Left kidney (tissue), 2 donors: Measurements from ENCODE around the gene RHOBTB3. TPM values are rescaled to one million over a fixed set of nuclear protein-coding genes. Genes with fewer than 3 reads are reported as not detected.
"Not testable (repeated sequence)": the region's sequence is repeated elsewhere in the genome, so short reads cannot be mapped to it uniquely, and the experiment has no call there.

Experiments
- DNase-seq: peaks from one replicate; pipeline ENCODE4 v3.0.0-alpha.2; 2013
- polyA plus RNA-seq: library from polyadenylated mRNA; unstranded; fragments of 120-200 nt; gene quantifications from one replicate; pipeline ENCODE4 v1.2.1, GENCODE V29; 2013; ENCODE audit not compliant: insufficient read length

Gene RHOBTB3
- polyA plus RNA-seq, 1 donor: 78.0 TPM

DNA sequence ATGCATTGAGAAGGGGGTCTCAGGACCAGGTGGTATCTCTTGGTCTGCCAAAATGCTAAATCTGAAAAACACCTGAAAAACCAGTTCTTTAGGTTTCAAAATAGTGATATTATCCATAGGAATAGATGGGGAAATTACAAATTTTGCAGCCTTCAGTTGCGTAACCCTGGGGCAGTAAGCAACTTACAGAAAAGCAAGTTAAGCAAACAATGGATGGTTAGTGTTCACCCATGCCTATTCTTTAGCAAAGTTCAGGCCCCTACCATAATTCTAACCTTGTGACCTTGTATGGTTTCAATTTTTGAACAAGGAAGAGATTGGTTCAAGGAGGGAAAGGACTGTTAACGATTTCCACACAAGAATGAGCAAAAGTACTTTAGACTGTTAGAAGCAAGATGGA lies 66.9 kb downstream of the RHOBTB3 start:
- no peak for DNase-seq

DNA sequence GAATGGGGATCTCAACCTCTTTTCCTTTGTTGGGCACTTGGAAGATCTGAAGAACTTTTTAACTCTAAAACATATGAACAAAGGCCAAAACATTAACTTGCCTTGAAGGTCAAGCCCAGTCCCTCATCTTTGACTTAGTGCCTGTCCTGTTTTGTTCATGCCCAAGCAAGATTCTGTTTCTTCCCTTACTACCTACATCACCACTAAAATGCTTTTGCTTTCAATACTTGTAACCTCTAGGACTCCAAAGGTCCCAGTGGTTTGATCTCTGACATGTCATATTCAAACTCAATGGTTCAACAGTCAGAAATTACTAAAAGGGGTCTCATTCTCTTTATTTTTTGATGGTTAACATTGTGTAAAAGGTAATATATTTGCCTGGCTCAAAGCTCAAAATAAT lies 67.4 kb downstream of the RHOBTB3 start:
- DNase-seq: no peak

DNA sequence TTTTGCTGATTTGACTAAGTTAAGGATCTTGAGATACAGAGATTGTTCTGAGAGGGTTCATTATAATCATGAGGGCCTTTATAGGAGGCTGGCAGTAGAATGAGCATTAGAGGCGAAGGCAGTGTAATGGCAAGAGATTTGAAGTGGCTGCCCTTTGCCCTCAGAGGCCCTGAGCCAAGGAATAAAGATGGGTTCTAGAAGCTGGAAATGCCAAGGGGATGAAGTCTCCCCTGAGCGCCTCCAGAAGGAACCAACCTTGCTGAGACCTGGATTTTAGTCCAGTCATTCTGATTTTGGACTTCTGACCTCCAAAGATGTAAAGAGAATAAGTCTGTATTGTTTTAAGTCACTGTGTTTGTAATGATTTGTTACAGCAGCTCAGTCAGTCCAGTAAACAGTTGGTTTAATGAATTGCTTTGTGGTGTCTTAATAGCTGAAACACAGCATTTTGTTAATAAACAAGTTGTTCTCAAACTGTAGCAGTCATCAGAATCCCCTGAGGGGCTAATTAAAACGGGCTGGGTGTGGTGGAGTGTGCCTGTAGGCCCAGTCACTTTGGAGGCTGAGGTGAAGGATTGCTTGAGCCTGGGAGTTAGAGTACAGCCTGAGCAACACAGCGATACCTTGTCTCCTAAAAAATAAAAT lies 68.2 kb downstream of the RHOBTB3 start:
- DNase-seq: no peak

DNA sequence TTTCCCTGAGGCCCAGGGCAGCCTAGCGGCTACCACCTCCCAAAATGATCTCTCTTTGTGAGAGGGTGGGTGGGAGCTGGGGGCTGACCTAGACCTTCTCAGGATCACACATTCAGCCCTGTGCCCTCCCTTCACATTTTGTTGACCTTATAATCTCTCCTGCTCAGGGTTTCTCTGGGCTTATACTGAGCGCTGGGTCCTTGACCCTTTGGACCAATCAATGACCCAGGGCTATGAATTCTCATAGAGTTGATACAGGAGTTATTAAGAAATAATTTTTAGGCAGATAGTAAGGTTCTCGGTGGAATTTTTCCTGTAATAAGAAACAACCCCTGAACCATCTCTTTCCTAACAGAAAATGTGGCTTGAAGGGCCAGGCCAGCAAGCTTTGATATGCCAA lies 69.4 kb downstream of the RHOBTB3 start:
- DNase-seq: no peak

DNA sequence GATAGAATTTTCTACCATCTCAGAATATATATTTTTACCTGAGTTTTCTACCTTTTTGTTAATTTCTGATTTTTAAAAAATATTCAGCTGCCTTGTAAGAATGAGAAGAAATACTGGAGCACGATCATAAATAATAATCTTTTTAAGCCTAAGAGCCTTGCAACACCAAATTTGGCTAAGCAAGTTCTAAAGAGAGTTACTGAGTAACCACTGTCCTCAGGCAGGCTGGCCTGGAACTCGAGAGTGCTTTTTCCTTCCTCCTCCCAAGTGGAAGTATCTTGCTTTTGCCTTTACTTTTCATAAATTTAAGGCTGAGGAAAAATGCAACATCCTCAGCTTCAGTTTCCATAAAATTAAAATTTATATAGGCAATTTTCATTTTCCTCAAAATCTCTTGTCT lies 70.4 kb downstream of the RHOBTB3 start:
- no peak for DNase-seq

DNA sequence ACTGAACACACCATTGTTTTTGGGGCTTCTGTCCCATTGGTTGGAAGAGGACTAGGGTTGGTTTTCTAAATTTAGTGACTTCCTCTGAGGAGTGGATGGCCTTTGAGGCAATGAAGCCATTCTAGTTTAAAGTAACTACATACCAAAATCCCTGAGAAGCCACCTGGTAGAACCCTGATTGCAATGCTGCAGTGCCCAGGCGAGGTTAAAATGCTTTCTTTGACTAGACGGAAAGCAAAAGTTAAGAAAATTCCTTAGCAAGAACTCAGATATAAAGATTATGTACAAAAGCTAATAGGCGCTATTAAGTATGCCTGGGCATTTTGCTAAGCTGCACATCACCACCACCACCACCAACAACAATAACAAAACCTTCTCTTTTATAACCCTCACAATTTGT lies 70.8 kb downstream of the RHOBTB3 start:
- DNase-seq: no peak

DNA sequence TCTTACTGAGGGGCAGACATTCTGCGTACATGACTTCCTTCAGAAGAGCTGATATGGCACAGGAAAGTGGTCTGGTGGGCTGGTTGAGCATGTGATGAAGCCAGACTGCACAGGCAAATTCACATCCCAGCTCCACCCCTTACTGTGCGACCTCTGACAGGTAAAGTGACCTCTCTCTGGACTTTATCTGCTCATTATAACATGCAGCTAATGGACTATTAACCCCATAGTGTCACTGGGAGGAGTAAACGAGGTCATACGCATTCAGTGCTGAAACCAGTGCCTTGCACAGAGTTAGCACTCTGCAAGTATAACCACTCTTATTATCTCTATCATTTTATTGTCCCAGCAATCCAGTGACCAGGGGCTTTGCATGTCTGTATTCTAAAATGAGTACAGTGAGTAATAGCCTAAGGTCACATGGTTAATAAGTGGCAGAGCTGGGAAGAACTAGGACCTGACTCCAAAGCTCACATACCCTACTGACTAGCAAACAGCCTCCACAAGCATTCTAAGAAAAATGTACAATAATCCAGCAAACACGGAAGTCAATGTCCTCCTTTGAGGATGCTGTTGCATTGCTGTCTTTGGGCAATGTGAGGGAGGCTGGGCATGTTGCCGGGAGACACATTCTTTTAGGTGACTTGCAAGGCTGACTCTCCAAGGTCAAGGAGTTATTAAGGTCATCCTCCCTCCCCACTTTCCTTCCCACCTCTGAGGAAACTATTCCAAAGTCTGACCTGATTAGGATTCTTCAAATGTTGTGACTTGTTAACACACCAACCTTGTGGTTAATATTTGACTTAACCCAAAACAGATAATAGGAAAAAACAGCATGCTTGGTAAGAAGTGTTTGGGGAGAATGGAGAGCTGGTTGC lies 72.4 kb downstream of the RHOBTB3 start:
- DNase-seq: no peak

DNA sequence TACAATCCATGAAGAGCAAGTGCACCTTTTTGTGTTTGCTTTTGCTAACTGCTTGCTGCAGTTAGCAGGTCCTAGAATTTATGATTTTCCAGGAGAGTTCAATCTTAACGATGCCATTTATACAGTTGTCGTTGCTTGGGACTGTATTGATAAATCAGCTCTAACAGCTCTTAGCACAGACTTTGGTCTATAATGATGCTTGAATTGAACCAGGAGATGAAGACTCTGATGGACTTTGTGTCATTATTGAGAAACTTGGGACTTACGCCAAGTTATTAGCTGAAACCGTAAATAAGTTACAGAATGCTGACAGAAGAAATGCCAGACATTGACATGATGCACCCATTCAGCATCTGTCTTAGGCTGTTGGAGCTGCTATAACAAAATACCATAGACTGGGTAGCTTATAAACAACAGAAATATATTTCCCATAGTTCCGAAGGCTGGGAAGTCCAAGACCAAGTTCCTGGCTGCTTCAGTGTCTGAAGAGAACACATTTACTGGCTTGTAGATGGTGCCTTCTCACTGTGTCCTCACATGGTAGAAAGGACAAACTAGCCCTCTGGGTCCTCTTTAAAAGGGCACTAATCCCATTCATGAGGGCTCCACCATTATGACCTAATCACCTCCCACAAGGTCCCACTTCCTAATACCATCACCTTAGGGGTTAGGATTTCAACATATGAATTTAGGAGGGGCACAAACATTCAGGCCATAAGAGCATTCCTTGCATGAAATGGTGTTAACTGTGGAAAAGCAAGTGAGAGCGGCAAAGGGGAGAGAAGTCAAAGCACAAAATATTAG lies 73.8 kb downstream of the RHOBTB3 start:
- no peak for DNase-seq

DNA sequence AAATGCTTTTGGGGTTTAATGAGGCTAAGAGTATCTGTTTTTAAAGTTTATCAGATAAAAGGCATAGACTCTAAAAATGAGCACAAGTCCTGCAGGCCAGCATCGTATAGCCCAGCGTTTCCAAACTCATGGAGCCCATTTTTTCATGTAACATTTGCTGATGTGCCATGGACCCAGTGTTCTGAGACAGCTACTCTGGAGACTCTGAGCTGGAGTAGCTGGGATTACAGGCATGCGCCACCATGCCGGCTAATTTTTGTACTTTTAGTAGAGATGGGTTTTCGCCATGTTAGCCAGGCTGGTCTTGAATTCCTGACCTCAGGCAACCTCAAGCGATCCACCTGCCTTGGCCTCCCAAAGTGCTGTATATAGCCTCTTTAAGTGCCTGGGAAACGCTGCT lies 75.6 kb downstream of the RHOBTB3 start:
- no peak for DNase-seq

DNA sequence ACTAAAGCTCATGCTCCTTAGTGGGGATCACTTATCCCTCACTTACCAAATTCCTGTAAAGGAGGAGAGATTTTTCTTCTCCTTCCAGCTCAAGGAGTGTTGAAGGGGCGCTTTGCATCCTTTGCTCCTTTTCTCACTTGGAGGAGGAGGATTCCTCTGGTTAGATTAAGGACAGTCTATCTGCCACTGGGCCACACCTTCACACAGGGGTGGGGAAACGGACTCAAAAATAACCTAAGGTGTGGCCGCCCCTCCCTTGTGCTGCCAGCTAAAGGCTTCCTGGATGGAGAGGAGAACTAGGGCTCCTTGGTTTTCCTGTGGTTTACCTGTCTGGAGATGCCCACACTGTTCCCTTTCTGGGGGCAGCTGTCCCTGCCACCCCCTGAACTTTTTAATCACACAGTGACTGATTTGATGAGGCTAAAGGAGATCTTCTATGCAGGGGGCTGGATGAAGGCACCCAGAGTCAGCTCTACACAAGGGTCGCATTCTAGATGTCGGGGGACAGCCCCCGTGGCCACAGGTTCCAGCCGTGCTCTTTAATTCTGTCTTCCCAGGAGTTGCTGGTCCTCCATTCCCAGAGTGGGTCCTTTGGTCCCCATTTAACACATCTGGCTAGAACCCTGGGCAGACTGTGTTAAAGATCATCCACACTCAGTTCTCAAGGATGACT lies 77.0 kb downstream of the RHOBTB3 start:
- DNase-seq: no peak

DNA sequence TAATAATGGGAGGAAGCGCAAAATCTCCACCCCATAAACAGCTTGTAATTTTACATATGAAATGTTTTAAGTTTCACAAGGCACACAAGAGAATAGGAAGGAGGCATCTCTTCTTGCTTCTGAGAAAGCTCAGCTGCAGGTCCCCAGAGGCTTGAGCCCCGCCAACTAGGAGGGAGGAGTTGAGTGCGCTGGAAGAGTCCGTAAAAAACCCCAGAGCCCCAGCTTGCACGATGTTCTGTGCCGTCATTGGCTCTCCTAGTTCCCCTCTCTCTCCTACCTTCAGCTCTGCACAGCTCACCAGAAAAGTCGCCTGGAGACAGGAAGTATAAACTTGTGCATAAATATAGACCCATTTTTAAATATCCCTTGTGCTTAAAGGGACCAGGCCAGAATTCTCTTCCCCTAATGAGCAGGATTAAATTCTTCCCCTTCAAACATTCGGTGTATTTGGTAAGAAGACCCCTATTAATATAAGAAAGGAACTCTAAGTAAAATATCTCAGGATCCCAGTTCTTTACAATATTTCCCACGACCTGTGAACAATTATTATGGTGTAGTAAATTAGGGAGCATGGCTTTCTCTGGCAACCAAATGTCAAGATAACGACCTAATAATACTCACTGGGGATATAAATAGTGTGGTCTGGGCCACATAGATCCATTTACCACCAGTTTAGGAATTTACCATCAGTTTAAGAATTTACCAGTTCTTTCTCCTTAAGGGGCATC lies 77.7 kb downstream of the RHOBTB3 start:
- DNase-seq: peak; percentile 36

DNA sequence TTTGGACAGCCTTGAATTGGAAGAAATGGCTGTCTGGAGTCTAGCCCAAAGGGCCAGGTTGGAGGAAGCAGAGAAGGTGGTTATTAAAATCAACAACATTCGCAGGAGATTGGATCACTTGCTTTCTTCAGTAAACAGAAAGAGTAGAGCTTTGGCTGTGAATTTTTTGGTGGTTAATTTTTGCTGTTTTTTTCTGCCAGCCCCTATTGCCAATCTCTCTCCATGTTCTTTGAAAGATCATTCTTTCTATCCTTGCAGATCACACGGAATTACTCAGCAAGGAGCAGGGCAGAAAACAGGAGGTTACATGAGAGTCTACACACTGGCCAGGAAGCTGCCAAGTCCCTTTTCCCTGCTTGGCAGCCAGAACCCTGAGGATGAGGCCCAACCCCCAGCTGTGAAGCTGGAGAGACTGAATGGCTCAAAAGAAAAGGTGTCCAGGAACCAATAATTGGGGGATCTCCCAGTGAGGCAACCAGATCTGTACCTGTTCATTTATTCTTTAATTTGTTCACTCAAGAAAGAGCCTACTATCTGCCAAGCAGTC lies 78.4 kb downstream of the RHOBTB3 start:
- DNase-seq: no peak

DNA sequence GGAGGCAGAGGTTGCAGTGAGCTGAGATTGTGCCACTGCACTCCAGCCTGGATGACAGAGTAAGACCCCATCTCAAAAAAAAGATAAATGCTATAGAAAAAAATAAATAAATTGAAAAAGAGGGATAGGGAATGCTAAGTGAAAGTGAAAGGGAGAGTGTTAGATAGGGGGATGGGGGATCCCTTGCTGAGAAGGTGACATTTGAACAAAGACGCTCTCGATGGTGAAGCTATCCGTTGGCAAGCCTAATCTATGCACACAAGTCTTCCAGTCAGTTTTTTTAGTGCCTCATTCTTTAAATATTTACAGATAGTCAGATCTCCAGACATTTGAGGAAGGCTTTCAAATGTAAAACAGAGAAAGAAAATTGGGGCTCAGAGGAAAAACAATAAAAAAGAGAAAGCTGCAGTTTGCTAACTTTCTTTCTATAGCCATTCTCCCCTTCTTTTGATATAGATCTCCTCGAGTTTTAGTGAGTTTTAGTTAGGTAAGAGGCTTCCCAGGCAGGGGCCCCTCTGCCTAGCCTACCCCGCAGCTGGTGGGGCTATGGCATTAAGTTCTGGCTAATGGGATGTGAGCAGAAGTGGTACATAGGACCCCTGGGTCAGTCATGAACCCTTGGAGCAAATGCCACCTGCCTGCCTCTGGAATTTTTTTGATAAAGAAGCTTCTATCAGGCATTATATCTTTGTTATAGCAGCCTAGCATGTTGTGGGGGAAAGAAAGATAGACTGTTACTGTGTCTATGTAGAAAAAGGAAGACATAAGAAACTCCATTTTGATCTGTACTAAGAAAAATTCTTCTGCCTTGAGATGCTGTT lies 79.4 kb downstream of the RHOBTB3 start:
- no peak for DNase-seq

DNA sequence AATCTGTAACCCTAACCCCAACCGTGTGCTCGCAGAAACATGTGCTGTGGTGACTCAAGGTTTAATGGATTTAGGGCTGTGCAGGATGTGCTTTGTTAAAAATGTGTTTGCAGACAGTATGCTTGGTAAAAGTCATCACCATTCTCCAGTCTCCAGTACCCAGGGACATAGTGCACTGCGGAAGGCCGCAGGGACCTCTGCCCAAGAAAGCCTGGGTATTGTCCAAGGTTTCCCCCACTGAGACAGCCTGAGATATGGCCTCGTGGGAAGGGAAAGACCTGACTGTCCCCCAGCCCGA lies 79.9 kb downstream of the RHOBTB3 start:
- DNase-seq: not testable (repeated sequence)

DNA sequence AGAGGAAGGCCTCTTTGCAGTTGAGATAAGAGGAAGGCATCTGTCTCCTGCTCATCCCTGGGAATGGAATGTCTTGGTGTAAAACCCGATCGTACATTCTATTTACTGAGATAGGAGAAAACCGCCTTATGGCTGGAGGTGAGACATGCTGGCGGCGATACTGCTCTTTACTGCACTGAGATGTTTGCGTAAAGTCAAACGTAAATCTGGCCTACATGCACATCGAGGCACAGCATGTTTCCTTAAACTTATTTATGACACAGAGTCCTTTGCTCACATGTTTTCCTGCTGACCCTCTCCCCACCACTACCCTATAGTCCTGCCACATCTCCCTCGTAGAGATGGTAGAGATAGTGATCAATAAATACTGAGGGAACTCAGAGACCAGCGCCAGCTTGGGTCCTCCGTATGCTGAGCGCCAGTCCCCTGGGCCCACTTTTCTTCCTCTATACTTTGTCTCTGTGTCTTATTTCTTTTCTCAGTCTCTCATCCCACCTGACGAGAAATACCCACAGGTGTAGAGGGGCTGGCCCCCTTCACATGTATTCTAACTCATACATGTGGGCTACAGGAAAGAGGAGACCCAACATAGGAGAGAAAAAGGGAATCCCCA lies 80.4 kb downstream of the RHOBTB3 start:
- DNase-seq: not testable (repeated sequence)

DNA sequence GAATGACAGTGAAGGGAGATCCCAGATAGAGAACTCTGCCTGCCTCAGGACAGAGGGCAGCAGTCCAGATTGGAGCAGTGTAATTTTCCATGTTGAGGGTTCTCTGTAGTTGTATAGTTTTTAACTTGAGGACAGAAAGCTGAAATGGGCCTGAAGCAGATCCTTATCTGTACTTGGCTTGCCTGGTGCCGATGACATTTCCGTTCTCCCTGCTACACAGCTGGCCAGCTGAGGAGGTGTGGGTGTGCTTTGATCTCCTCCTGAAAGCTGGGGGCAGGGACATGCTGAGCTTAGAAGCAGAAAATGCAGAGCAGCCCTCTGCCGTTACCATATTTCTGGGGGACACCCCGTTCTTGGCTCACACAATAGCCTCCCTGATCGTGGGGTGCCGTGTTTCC lies 80.9 kb downstream of the RHOBTB3 start:
- DNase-seq: no peak

DNA sequence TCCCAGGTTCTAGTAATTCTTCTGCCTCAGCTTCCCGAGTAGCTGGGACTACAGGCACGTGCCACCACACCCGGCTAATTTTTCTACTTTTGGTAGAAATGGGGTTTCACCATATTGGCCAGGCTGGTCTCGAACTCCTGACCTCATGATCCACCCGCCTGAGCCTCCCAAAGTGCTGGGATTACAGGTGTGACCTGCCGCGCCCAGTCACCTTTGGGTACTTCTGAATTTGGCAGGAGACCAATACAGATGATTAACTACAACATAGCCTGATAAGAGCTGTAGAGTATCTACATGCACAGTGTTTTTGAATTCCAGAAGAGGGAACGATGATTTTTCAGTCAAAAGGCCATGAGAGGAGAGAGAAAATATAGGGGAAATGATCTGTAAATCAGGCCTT lies 81.9 kb downstream of the RHOBTB3 start:
- not testable (repeated sequence) for DNase-seq

DNA sequence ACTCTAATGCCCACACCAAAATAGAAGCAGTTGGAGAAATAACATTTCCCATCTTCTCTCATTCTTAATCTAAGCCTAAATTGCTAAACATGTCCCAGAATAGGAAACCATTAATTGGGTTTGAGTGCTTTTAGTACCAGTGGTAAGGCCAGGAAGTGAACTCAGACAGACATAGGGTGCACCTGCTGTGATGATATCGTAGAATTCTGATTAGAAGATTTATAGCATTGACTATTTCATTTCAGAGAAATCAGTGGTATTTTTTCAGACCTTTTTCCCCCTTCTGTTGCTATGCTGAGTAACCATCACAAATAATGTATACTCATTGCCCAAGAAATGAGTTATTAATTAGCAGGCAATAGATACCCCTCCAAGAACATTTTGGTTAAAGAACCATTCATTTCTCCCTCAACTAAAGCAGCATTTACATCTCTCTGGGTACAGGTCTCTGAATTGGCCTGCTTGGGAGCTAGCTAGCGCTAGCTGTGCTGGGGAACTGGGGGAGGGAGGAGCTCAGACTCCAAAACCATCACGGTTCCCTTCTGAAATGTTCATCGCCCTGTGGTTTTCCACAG lies 84.1 kb downstream of the RHOBTB3 start:
- no peak for DNase-seq

DNA sequence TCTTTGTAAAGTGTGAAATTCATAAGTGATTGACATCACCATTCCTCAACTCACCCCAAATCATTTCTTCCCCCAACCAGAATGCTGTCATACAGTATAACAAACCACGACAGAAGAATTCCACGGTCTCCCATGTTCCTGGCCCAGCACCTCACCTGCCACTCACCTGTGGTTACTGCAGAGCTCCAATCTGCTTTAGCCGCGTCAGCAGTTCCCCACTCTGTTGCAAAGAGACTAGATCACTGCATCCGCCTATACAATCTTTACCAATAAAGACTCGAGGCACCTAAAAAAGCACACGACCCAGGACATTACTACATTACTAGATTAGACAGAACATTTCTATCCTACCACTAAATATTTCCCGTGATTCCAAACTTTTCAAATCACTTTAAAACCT lies 85.2 kb downstream of the RHOBTB3 start:
- DNase-seq: no peak

DNA sequence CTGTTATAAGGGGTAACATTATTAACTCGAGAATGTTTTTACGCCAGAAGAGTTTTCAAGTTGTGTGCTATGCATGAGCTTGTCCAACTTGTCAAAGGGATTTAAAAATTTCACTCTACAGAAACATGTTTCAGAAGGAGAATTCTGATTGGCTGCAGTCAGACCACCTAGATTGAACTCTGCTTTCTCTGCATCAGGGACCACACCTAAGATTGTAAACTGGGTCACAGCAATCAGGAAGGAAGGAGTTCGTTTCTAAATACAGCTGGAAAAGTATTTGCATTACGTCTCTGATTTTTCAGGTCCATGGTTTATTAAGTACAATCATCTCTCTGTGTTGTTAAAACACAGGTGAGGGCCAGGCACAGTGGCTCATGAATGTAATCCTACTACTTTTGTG lies 85.6 kb downstream of the RHOBTB3 start:
- DNase-seq: no peak
